ENCODE data around the gene PTGER1.

DNA sequence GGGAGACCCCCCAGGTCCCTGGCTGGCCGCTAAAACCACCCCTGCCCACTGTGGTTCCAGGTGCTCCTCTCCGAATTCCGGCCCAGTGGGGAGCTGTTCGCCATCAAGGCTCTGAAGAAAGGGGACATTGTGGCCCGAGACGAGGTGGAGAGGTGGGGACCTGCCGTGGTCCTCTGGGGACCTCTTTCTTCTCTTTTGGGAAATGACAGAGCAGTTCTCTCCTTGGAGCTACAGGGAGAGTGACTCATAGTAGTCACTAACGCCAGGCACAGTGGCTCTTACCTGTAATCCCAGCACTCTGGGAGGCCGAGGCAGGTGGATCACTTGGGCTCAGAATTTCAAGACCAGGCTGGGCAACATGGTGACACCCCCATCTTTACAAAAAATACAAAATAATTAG is 7.3 kb downstream of the PTGER1 start:
- TF ChIP-seq, protein P1, sequence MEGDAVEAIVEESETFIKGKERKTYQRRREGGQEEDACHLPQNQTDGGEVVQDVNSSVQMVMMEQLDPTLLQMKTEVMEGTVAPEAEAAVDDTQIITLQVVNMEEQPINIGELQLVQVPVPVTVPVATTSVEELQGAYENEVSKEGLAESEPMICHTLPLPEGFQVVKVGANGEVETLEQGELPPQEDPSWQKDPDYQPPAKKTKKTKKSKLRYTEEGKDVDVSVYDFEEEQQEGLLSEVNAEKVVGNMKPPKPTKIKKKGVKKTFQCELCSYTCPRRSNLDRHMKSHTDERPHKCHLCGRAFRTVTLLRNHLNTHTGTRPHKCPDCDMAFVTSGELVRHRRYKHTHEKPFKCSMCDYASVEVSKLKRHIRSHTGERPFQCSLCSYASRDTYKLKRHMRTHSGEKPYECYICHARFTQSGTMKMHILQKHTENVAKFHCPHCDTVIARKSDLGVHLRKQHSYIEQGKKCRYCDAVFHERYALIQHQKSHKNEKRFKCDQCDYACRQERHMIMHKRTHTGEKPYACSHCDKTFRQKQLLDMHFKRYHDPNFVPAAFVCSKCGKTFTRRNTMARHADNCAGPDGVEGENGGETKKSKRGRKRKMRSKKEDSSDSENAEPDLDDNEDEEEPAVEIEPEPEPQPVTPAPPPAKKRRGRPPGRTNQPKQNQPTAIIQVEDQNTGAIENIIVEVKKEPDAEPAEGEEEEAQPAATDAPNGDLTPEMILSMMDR (IDR thresholded peaks at IDR 0.05; ENCODE audit: control extremely low read depth in 1 of 3, insufficient read depth in 1 of 3, low read depth in 1 of 3, low read length in 3 of 3), result no peak
- TF ChIP-seq JUN (IDR thresholded peaks at IDR 0.05; ENCODE audit: low read depth, low read length) (no peak), POLR2AphosphoS5 (IDR thresholded peaks at IDR 0.05; ENCODE audit: low read depth, low read length) (no peak), EP300 (IDR thresholded peaks at IDR 0.05; ENCODE audit: borderline replicate concordance in 1 of 2, low read depth in 2 of 2, low read length in 2 of 2) (no peak), TAF1 (IDR thresholded peaks at IDR 0.05; ENCODE audit: low read depth, low read length) (no peak), CREB1 (IDR thresholded peaks at IDR 0.05) (no peak)
- TF ChIP-seq, protein P2, sequence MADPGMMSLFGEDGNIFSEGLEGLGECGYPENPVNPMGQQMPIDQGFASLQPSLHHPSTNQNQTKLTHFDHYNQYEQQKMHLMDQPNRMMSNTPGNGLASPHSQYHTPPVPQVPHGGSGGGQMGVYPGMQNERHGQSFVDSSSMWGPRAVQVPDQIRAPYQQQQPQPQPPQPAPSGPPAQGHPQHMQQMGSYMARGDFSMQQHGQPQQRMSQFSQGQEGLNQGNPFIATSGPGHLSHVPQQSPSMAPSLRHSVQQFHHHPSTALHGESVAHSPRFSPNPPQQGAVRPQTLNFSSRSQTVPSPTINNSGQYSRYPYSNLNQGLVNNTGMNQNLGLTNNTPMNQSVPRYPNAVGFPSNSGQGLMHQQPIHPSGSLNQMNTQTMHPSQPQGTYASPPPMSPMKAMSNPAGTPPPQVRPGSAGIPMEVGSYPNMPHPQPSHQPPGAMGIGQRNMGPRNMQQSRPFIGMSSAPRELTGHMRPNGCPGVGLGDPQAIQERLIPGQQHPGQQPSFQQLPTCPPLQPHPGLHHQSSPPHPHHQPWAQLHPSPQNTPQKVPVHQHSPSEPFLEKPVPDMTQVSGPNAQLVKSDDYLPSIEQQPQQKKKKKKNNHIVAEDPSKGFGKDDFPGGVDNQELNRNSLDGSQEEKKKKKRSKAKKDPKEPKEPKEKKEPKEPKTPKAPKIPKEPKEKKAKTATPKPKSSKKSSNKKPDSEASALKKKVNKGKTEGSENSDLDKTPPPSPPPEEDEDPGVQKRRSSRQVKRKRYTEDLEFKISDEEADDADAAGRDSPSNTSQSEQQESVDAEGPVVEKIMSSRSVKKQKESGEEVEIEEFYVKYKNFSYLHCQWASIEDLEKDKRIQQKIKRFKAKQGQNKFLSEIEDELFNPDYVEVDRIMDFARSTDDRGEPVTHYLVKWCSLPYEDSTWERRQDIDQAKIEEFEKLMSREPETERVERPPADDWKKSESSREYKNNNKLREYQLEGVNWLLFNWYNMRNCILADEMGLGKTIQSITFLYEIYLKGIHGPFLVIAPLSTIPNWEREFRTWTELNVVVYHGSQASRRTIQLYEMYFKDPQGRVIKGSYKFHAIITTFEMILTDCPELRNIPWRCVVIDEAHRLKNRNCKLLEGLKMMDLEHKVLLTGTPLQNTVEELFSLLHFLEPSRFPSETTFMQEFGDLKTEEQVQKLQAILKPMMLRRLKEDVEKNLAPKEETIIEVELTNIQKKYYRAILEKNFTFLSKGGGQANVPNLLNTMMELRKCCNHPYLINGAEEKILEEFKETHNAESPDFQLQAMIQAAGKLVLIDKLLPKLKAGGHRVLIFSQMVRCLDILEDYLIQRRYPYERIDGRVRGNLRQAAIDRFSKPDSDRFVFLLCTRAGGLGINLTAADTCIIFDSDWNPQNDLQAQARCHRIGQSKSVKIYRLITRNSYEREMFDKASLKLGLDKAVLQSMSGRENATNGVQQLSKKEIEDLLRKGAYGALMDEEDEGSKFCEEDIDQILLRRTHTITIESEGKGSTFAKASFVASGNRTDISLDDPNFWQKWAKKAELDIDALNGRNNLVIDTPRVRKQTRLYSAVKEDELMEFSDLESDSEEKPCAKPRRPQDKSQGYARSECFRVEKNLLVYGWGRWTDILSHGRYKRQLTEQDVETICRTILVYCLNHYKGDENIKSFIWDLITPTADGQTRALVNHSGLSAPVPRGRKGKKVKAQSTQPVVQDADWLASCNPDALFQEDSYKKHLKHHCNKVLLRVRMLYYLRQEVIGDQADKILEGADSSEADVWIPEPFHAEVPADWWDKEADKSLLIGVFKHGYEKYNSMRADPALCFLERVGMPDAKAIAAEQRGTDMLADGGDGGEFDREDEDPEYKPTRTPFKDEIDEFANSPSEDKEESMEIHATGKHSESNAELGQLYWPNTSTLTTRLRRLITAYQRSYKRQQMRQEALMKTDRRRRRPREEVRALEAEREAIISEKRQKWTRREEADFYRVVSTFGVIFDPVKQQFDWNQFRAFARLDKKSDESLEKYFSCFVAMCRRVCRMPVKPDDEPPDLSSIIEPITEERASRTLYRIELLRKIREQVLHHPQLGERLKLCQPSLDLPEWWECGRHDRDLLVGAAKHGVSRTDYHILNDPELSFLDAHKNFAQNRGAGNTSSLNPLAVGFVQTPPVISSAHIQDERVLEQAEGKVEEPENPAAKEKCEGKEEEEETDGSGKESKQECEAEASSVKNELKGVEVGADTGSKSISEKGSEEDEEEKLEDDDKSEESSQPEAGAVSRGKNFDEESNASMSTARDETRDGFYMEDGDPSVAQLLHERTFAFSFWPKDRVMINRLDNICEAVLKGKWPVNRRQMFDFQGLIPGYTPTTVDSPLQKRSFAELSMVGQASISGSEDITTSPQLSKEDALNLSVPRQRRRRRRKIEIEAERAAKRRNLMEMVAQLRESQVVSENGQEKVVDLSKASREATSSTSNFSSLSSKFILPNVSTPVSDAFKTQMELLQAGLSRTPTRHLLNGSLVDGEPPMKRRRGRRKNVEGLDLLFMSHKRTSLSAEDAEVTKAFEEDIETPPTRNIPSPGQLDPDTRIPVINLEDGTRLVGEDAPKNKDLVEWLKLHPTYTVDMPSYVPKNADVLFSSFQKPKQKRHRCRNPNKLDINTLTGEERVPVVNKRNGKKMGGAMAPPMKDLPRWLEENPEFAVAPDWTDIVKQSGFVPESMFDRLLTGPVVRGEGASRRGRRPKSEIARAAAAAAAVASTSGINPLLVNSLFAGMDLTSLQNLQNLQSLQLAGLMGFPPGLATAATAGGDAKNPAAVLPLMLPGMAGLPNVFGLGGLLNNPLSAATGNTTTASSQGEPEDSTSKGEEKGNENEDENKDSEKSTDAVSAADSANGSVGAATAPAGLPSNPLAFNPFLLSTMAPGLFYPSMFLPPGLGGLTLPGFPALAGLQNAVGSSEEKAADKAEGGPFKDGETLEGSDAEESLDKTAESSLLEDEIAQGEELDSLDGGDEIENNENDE (IDR thresholded peaks at IDR 0.05; ENCODE audit: insufficient replicate concordance, low read length), result no peak
